PC-9 (cell line): ENCODE data around the gene SCAF4. TPM values are rescaled to one million over a fixed set of nuclear protein-coding genes. Genes with fewer than 3 reads are reported as not detected.
"Not testable (repeated sequence)": the region's sequence is repeated elsewhere in the genome, so short reads cannot be mapped to it uniquely, and the experiment has no call there.

Experiments
- BruUV-seq: library from RNA; stranded (reverse); fragments of 400-500 nt; replicated peaks from 2 replicates; lab custom pipeline; 2021; lab: Mats Ljungman, UMichigan
- CTCF ChIA-PET: fragments of 300-600 bp; sonication (Branson Sonifier 250); formaldehyde crosslinking; loops from one replicate; lab custom pipeline; 2022; ENCODE audit warnings: antibody characterized with exemption; lab: Charles Lee
- POLR2A ChIA-PET: fragments of 300-600 bp; sonication (Branson Sonifier 250); formaldehyde crosslinking; loops from one replicate; lab custom pipeline; 2022; ENCODE audit warnings: antibody characterized with exemption; ENCODE audit not compliant: unreplicated experiment; lab: Charles Lee
- DNase-seq, 2 experiments: peaks; one replicate each; pipeline versions ENCODE4 v3.0.0 to v3.0.0-alpha.2; 2015 to 2022; ENCODE audit warnings: mixed read lengths in 1 of 2
- H2AFZ ChIP-seq: fragments of 200-600 bp; sonication (generic); 2 replicates; pipeline ENCODE4 v1.8.1; 2017; ENCODE audit warnings: antibody characterized with exemption
- H3F3A ChIP-seq: fragments of 200-600 bp; sonication (generic); 2 replicates; pipeline ENCODE4 v1.8.1; 2017; ENCODE audit warnings: antibody characterized with exemption, mild to moderate bottlenecking, low read depth; ENCODE audit not compliant: insufficient read depth
- H3K27ac ChIP-seq: fragments of 200-600 bp; sonication (generic); 2 replicates; pipeline ENCODE4 v1.6.1; 2016; ENCODE audit warnings: mixed run types
- H3K27me3 ChIP-seq: fragments of 200-600 bp; sonication (generic); 2 replicates; pipeline ENCODE4 v1.6.1; 2016; ENCODE audit warnings: low read depth, mixed run types; ENCODE audit not compliant: insufficient read depth
- H3K36me3 ChIP-seq: fragments of 200-600 bp; sonication (generic); 2 replicates; pipeline ENCODE4 v1.6.1; 2016; ENCODE audit warnings: low read depth, mixed run types
- H3K4me1 ChIP-seq: fragments of 200-600 bp; sonication (generic); replicated peaks from 2 replicates; pipeline ENCODE4 v1.6.1; 2016; ENCODE audit warnings: mixed run types; ENCODE audit not compliant: insufficient read depth
- H3K4me2 ChIP-seq: fragments of 200-600 bp; sonication (generic); 2 replicates; pipeline ENCODE4 v1.6.1; 2017; ENCODE audit warnings: mixed run types
- H3K4me3 ChIP-seq: fragments of 200-600 bp; sonication (generic); 2 replicates; pipeline ENCODE4 v1.6.1; 2016; ENCODE audit warnings: mixed run types
- H3K79me2 ChIP-seq: fragments of 200-600 bp; sonication (generic); 2 replicates; pipeline ENCODE4 v1.6.1; 2017; ENCODE audit warnings: low read depth, mixed run types
- H3K9me2 ChIP-seq: fragments of 200-600 bp; sonication (generic); 2 replicates; pipeline ENCODE4 v1.8.1; 2017; ENCODE audit warnings: mild to moderate bottlenecking; ENCODE audit not compliant: insufficient read depth
- H3K9me3 ChIP-seq: fragments of 200-600 bp; sonication (generic); 2 replicates; pipeline ENCODE4 v1.8.1; 2016; ENCODE audit warnings: low read depth; ENCODE audit not compliant: insufficient read depth
- H4K20me1 ChIP-seq: fragments of 200-600 bp; sonication (generic); 2 replicates; pipeline ENCODE4 v1.8.1; 2017; ENCODE audit not compliant: insufficient read depth
- CTCF ChIP-seq: fragments of 200-600 bp; sonication (generic); conservative IDR thresholded peaks from 2 replicates; pipeline ENCODE4 v1.6.1; 2017; ENCODE audit warnings: mixed run types, antibody characterized with exemption, mild to moderate bottlenecking, moderate library complexity
- EZH2 ChIP-seq: fragments of 200-600 bp; sonication (generic); IDR thresholded peaks from 2 replicates; pipeline ENCODE4 v1.8.0; 2017; ENCODE audit warnings: antibody characterized with exemption, low read depth
- intact Hi-C: fragments of 100-400 bp; cut with micrococcal nuclease; formaldehyde crosslinking; loops from one replicate; pipeline ENCODE4 v1.10.0; 2022; ENCODE audit not compliant: unreplicated experiment
- total RNA-seq: library from RNA; stranded (reverse); gene quantifications from 2 replicates; pipeline ENCODE4 v1.2.3, GENCODE V29; 2021

The SCAF4 gene
- total RNA-seq, 1 experiment from 2014 or later = 30.0 TPM

- ChIA-PET CTCF (no interaction called here), POLR2A (no interaction called here)
- no peaks in the 10 kb centered on the region for H3K79me2 ChIP-seq
- H3K9me2 ChIP-seq = no peaks in the 10 kb centered on the region
- no peaks in the 10 kb centered on the region for H3K36me3 ChIP-seq
- H4K20me1 ChIP-seq = no peaks in the 10 kb centered on the region
- no peak overlapping the region for H3K27ac ChIP-seq
- no peak for TF ChIP-seq CTCF
- TF ChIP-seq EZH2 = no peak
- BruUV-seq = no TSS peak
- no peak overlapping the region for H2AFZ ChIP-seq
- no peak for DNase-seq
- no peak overlapping the region for H3K4me3 ChIP-seq
- no peaks in the 10 kb centered on the region for H3F3A ChIP-seq
- no peaks in the 10 kb centered on the region for H3K9me3 ChIP-seq
- H3K4me2 ChIP-seq = no peak overlapping the region
- no peaks in the 10 kb centered on the region for H3K4me1 ChIP-seq
- no peaks in the 10 kb centered on the region for H3K27me3 ChIP-seq
- intact Hi-C loops = no loop called here
These were observed 12.4 kb upstream of the SCAF4 start for GRCh38 chr21:31744182-31744800.

GRCh38 chr21:31743712-31744111 lies 11.8 kb upstream of the SCAF4 start:
- intact Hi-C loops = no loop called here
- TF ChIP-seq EZH2 (no peak), CTCF (no peak)

GRCh38 chr21:31741116-31741515 lies 9.2 kb upstream of the SCAF4 start:
- Histone ChIP-seq H3K9me3 (no peaks in the 10 kb centered on the region), H2AFZ (no peak overlapping the region), H3K36me3 (no peaks in the 10 kb centered on the region), H3K4me3 (no peak overlapping the region), H3K9me2 (no peaks in the 10 kb centered on the region), H3K79me2 (no peaks in the 10 kb centered on the region), H3K27ac (no peak overlapping the region), H3K4me2 (no peak overlapping the region), H3K4me1 (no peaks in the 10 kb centered on the region), H3K27me3 (no peaks in the 10 kb centered on the region), H4K20me1 (no peaks in the 10 kb centered on the region), H3F3A (no peaks in the 10 kb centered on the region)
- TF ChIP-seq EZH2 (no peak), CTCF (no peak)
- ChIA-PET CTCF (no interaction called here), POLR2A (no interaction called here)
- no peak for DNase-seq
- intact Hi-C loops = no loop called here
- no TSS peak for BruUV-seq

More at GRCh38 chr21:31743712-31744111, 11.8 kb upstream of the SCAF4 start:
- no peak overlapping the region for H3K4me3 ChIP-seq
- H3K4me1 ChIP-seq = no peaks in the 10 kb centered on the region
- no peaks in the 10 kb centered on the region for H3K9me3 ChIP-seq
- H2AFZ ChIP-seq = no peak overlapping the region
- H3K9me2 ChIP-seq = no peaks in the 10 kb centered on the region
- no peaks in the 10 kb centered on the region for H3K27me3 ChIP-seq
- no peaks in the 10 kb centered on the region for H3F3A ChIP-seq
- H3K4me2 ChIP-seq = no peak overlapping the region
- no peak for DNase-seq
- no TSS peak for BruUV-seq
- H3K36me3 ChIP-seq = no peaks in the 10 kb centered on the region
- H3K27ac ChIP-seq = no peak overlapping the region
- H4K20me1 ChIP-seq = no peaks in the 10 kb centered on the region
- ChIA-PET POLR2A (no interaction called here), CTCF (no interaction called here)
- H3K79me2 ChIP-seq = no peaks in the 10 kb centered on the region

GRCh38 chr21:31737586-31738397 lies 5.9 kb upstream of the SCAF4 start:
- BruUV-seq, H3K9me3 ChIP-seq, H3F3A ChIP-seq, H3K36me3 ChIP-seq, H3K27me3 ChIP-seq, H2AFZ ChIP-seq, H3K9me2 ChIP-seq, H3K27ac ChIP-seq, H3K4me2 ChIP-seq, H4K20me1 ChIP-seq, H3K4me1 ChIP-seq, CTCF ChIA-PET, DNase-seq, H3K79me2 ChIP-seq, intact Hi-C loops, H3K4me3 ChIP-seq: not testable (repeated sequence)
- POLR2A ChIA-PET = interaction anchor here (0.7 kb wide), 1 partner anchor 421 kb away, joined by 3 read pairs; no protein-coding TSS in a partner anchor
